Karpas-422 (cell line): Measurements from ENCODE around the gene ACSL6. TPM values are rescaled to one million over a fixed set of nuclear protein-coding genes. Genes with fewer than 3 reads are reported as not detected.

Experiments used
- DNase-seq: peaks from one replicate; pipeline ENCODE4 v3.0.0-alpha.2; 2015
- H2AFZ ChIP-seq: fragments of 200-600 bp; sonication (generic); 2 replicates; pipeline ENCODE4 v1.6.1; 2014; ENCODE audit warnings: antibody characterized with exemption, low read length, mixed read lengths
- H3K27ac ChIP-seq: fragments of 200-600 bp; sonication (generic); 2 replicates; pipeline ENCODE4 v1.5.1; 2014; ENCODE audit warnings: mild to moderate bottlenecking, low read length, moderate library complexity
- H3K27me3 ChIP-seq: fragments of 200-600 bp; sonication (generic); 2 replicates; pipeline ENCODE4 v1.6.1; 2014; ENCODE audit warnings: low read length, mixed read lengths
- H3K36me3 ChIP-seq: fragments of 200-600 bp; sonication (generic); 2 replicates; pipeline ENCODE4 v1.6.1; 2014; ENCODE audit warnings: low read length, mixed read lengths; ENCODE audit not compliant: insufficient read depth
- H3K4me1 ChIP-seq: fragments of 200-600 bp; sonication (generic); 2 replicates; pipeline ENCODE4 v1.6.1; 2014; ENCODE audit warnings: mild to moderate bottlenecking, low read length, mixed read lengths
- H3K4me2 ChIP-seq: fragments of 200-600 bp; sonication (generic); 2 replicates; pipeline ENCODE4 v1.6.1; 2014; ENCODE audit warnings: low read length, low read depth, mild to moderate bottlenecking; ENCODE audit not compliant: poor library complexity, severe bottlenecking
- H3K4me3 ChIP-seq: fragments of 200-600 bp; sonication (generic); 2 replicates; pipeline ENCODE4 v1.5.1; 2014; ENCODE audit warnings: mild to moderate bottlenecking, antibody characterized with exemption, low read length, mixed read lengths
- H3K79me2 ChIP-seq: fragments of 200-600 bp; sonication (generic); 2 replicates; pipeline ENCODE4 v1.6.1; 2014; ENCODE audit warnings: mild to moderate bottlenecking, low read length, mixed read lengths
- H3K9ac ChIP-seq: fragments of 200-600 bp; sonication (generic); 2 replicates; pipeline ENCODE4 v1.6.0; 2014; ENCODE audit warnings: low read length
- H3K9me2 ChIP-seq: fragments of 200-600 bp; sonication (generic), shearing (Covaris generic); replicated peaks from 2 replicates; pipeline ENCODE4 v1.6.0; 2014; ENCODE audit warnings: mild to moderate bottlenecking, low read length, moderate library complexity; ENCODE audit not compliant: insufficient read depth
- H3K9me3 ChIP-seq: fragments of 300-700, 200-600 bp; sonication (generic); 2 replicates; pipeline ENCODE4 v1.6.1; 2014; ENCODE audit warnings: low read length, mixed read lengths
- H4K20me1 ChIP-seq: fragments of 200-600 bp; sonication (generic); 2 replicates; pipeline ENCODE4 v1.6.1; 2014; ENCODE audit warnings: mild to moderate bottlenecking, antibody characterized with exemption, low read length, low read depth; ENCODE audit not compliant: insufficient read depth
- total RNA-seq: library from RNA; depleted of rRNA; stranded (reverse); fragments of >200 nt; shearing (Covaris generic); gene quantifications from 2 replicates; pipeline ENCODE4 v1.2.3, GENCODE V29; 2014; ENCODE audit warnings: low replicate concordance

The ACSL6 gene
- total RNA-seq, 1 experiment from 2014 or later, result not detected

- Histone ChIP-seq H3K9me3 (no peaks in the 10 kb centered on the region), H3K4me2 (no peak overlapping the region), H3K27ac (no peak overlapping the region), H4K20me1 (0 out of 2 replicates have a peak, but pooled peaks cover 3% of the 10 kb centered on the region), H3K36me3 (no peaks in the 10 kb centered on the region), H3K79me2 (no peaks in the 10 kb centered on the region), H2AFZ (no peak overlapping the region), H3K9me2 (no peaks in the 10 kb centered on the region), H3K9ac (no peak overlapping the region), H3K4me1 (no peaks in the 10 kb centered on the region), H3K4me3 (no peak overlapping the region), H3K27me3 (no peaks in the 10 kb centered on the region)
- no peak for DNase-seq
Measured at GRCh38 chr5:132003170-132003744, 8.2 kb downstream of the ACSL6 start.

GRCh38 chr5:132002757-132003156 lies 8.7 kb downstream of the ACSL6 start:
- no peak overlapping the region for H3K27ac ChIP-seq
- no peaks in the 10 kb centered on the region for H3K27me3 ChIP-seq
- H3K4me3 ChIP-seq, result no peak overlapping the region
- H3K4me1 ChIP-seq, result no peaks in the 10 kb centered on the region
- no peak overlapping the region for H2AFZ ChIP-seq
- H3K9me3 ChIP-seq, result no peaks in the 10 kb centered on the region
- H3K4me2 ChIP-seq, result no peak overlapping the region
- no peaks in the 10 kb centered on the region for H4K20me1 ChIP-seq
- H3K79me2 ChIP-seq, result no peaks in the 10 kb centered on the region
- no peak for DNase-seq
- H3K9me2 ChIP-seq, result no peaks in the 10 kb centered on the region
- no peak overlapping the region for H3K9ac ChIP-seq
- H3K36me3 ChIP-seq, result no peaks in the 10 kb centered on the region

- H3K27me3 ChIP-seq, result no peaks in the 10 kb centered on the region
- no peaks in the 10 kb centered on the region for H4K20me1 ChIP-seq
- H3K9me2 ChIP-seq, result no peaks in the 10 kb centered on the region
- H3K79me2 ChIP-seq, result no peaks in the 10 kb centered on the region
- H3K4me1 ChIP-seq, result peaks cover 2% of the 10 kb centered on the region
- H3K4me3 ChIP-seq, result no peak overlapping the region
- H3K4me2 ChIP-seq, result no peak overlapping the region
- H3K27ac ChIP-seq, result no peak overlapping the region
- DNase-seq, result no peak
- H2AFZ ChIP-seq, result no peak overlapping the region
- H3K36me3 ChIP-seq, result no peaks in the 10 kb centered on the region
- no peak overlapping the region for H3K9ac ChIP-seq
- no peaks in the 10 kb centered on the region for H3K9me3 ChIP-seq
Measured at GRCh38 chr5:132001647-132002561, 9.6 kb downstream of the ACSL6 start.

GRCh38 chr5:132000677-132001453 lies 10.6 kb downstream of the ACSL6 start:
- Histone ChIP-seq H4K20me1 (no peaks in the 10 kb centered on the region), H2AFZ (no peak overlapping the region), H3K9me3 (no peaks in the 10 kb centered on the region), H3K4me3 (no peak overlapping the region), H3K4me1 (peaks cover 8% of the 10 kb centered on the region), H3K9ac (no peak overlapping the region), H3K27ac (no peak overlapping the region), H3K36me3 (no peaks in the 10 kb centered on the region), H3K4me2 (no peak overlapping the region), H3K9me2 (no peaks in the 10 kb centered on the region), H3K79me2 (no peaks in the 10 kb centered on the region), H3K27me3 (no peaks in the 10 kb centered on the region)
- no peak for DNase-seq

GRCh38 chr5:132000241-132000490 lies 11.3 kb downstream of the ACSL6 start:
- no peaks in the 10 kb centered on the region for H3K9me3 ChIP-seq
- no peak overlapping the region for H3K4me3 ChIP-seq
- no peaks in the 10 kb centered on the region for H3K9me2 ChIP-seq
- no peak overlapping the region for H3K4me2 ChIP-seq
- no peaks in the 10 kb centered on the region for H3K79me2 ChIP-seq
- no peak overlapping the region for H2AFZ ChIP-seq
- no peaks in the 10 kb centered on the region for H3K36me3 ChIP-seq
- no peaks in the 10 kb centered on the region for H4K20me1 ChIP-seq
- H3K27me3 ChIP-seq, result no peaks in the 10 kb centered on the region
- peaks cover 8% of the 10 kb centered on the region for H3K4me1 ChIP-seq
- no peak overlapping the region for H3K9ac ChIP-seq
- no peak overlapping the region for H3K27ac ChIP-seq
- DNase-seq, result no peak

GRCh38 chr5:131999441-132000240 lies 11.8 kb downstream of the ACSL6 start:
- Histone ChIP-seq H3K4me3 (no peak overlapping the region), H3K9me2 (no peaks in the 10 kb centered on the region), H3K27ac (no peak overlapping the region), H3K4me1 (peaks cover 8% of the 10 kb centered on the region), H3K9ac (no peak overlapping the region), H4K20me1 (no peaks in the 10 kb centered on the region), H3K79me2 (no peaks in the 10 kb centered on the region), H3K36me3 (no peaks in the 10 kb centered on the region), H2AFZ (no peak overlapping the region), H3K9me3 (no peaks in the 10 kb centered on the region), H3K4me2 (no peak overlapping the region), H3K27me3 (no peaks in the 10 kb centered on the region)
- no peak for DNase-seq

GRCh38 chr5:131999041-131999440 lies 12.4 kb downstream of the ACSL6 start:
- Histone ChIP-seq H3K9me3 (no peaks in the 10 kb centered on the region), H3K79me2 (no peaks in the 10 kb centered on the region), H3K36me3 (no peaks in the 10 kb centered on the region), H3K9me2 (no peaks in the 10 kb centered on the region), H3K4me2 (no peak overlapping the region), H2AFZ (no peak overlapping the region), H3K27ac (no peak overlapping the region), H3K4me1 (peaks cover 8% of the 10 kb centered on the region), H3K4me3 (no peak overlapping the region), H3K27me3 (no peaks in the 10 kb centered on the region), H3K9ac (no peak overlapping the region), H4K20me1 (no peaks in the 10 kb centered on the region)
- DNase-seq, result no peak
